ACHN (cell line): ENCODE data around the gene CDK5.

Source experiments
- DNase-seq: peaks from one replicate; pipeline ENCODE4 v3.0.0-alpha.2; 2015
- in situ Hi-C: cut with HindIII; loops from 2 replicates; pipeline ENCODE4 v1.10.0; 2017; ENCODE audit warnings: low sequenced_read_pairs, low pct_ligation_motif_present, low pct_unique_long_range_greater_than_20kb

The CDK5 gene

GRCh38 chr7:151057506-151057988 is at the start of gene CDK5:
Gene CDK5, minus strand, starts transcription at chr7:151057897. Its CDS starts 49 bp downstream, at chr7:151057848.
- in situ Hi-C loops, result no loop called here
- DNase-seq, result no peak

GRCh38 chr7:151104411-151105235 is 46.9 kb upstream of the CDK5 start:
- DNase-seq, result no peak
- in situ Hi-C loops, result no loop called here

DNA sequence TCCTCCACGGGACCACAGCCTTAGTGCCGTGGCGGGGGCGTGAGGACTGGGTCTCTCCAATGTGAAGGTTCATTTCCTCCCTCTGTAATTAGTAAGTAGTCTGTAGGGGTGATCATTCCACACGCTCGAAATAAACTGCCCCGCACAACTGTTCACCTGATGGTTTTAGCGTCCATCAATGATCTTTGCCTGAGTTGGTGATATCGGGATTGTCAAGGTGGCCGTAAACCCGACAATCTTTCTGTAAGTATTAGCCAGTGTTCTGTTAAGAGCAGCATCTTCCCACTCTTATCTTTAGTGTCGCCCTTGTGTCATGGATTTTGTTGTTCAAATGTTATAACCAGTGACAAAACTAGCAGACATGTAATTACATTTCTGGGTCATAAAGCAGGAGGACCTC is 46.3 kb upstream of the CDK5 start:
- no peak for DNase-seq
- in situ Hi-C loops, result no loop called here

DNA sequence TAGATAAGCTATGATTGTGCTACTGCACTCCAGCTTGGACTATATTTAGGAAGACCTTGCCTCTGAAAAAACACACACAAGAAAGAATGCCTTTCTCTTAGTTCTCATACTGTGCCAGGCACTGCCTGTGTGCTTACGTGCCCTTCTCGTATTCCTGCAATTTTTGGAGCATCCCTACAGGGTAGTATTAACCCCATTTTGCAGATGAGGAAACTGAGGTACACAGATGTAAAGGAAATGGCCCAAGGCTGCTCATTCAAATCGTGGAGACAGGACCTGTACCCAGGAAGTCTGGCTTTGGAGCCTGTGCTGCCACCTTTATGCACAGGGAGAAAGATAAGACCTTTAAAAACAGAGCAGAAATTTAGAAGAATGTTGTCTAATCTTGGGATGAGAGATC is 45.3 kb upstream of the CDK5 start:
- no peak for DNase-seq
- in situ Hi-C loops, result no loop called here

DNA sequence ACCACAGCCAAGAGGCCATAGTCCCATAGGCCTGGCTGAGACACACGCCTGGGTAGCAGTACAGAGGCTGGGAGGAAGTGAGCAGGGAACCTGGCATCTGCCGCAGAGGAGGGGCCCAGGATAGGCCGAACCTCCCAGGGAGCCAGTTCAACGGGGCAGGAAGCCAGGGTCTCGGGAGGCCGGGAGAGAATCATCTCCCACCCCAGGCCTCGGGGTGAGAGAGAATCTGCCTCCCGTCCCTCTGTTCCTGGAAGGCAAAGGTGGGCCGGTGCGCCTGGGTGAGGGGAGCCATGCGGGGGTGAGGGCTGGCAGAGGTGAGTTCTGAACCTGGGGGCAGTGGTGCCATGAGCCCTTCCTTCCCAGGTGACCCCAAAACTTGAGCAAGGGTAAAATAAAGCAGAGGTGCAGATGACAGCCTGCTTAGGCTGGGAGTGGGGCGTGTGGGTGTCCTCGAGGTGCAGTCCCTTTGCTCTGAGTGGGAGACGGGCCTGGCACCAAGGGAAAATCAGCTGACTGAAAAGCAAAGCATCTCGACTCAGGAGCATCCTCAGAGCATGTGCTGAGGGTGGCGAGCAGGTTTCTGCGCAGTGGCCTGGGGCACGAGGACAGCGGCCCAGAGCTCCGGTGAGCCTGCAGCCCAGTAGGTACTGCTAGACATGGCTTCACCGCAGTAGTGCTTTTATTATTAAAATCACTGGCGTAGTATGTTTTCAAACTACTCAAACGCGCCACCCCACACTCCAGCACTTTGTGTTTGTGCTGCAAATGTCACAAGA is 44.1 kb upstream of the CDK5 start:
- in situ Hi-C loops, result no loop called here

GRCh38 chr7:151100921-151101320 is 43.2 kb upstream of the CDK5 start:
- no peak for DNase-seq
- in situ Hi-C loops, result no loop called here

More for the DNA sequence above, 44.1 kb upstream of the CDK5 start:
- no peak for DNase-seq

GRCh38 chr7:151099486-151100211 is 42.0 kb upstream of the CDK5 start:
- in situ Hi-C loops, result no loop called here
- no peak for DNase-seq

DNA sequence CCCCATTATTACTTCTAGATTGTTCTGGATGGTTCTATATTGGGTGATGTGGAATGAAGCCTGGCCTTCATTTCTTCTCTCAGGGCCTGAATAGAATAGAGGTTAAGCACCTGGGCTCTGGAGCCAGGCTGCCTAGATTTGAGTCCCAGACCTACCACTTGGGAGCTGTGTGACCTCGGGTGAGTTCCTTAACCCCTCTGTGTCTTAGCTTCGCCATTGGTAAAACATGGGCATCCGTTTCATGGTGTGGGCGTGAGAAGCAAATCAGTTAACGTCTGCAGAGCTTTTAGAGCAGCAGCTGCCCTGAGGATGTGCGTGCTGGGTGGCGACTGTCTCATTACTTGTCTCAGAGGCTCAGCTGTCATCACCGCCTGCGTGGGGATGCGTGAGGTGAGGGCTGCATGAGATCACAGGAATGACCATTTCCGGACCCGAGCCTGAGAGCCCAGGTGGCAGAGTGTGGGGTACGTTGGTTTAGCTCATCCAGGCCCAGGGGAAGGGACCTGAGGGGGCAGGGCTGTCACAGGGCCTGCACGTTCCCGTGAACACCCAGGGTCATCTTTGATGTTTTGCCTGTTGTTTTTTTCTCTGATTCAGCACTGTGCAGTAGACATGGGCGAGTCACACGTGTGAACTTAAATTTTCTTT is 38.3 kb upstream of the CDK5 start:
- in situ Hi-C loops, result no loop called here
- DNase-seq, result no peak

- no peak for DNase-seq
- in situ Hi-C loops, result no loop called here
Measured at GRCh38 chr7:151095123-151095797, 37.6 kb upstream of the CDK5 start.

- in situ Hi-C loops, result no loop called here
- DNase-seq, result peak; percentile 39
Measured at GRCh38 chr7:151094675-151095074, 37.0 kb upstream of the CDK5 start.

- in situ Hi-C loops, result no loop called here
- no peak for DNase-seq
Measured at GRCh38 chr7:151093748-151094147, 36.1 kb upstream of the CDK5 start.

DNA sequence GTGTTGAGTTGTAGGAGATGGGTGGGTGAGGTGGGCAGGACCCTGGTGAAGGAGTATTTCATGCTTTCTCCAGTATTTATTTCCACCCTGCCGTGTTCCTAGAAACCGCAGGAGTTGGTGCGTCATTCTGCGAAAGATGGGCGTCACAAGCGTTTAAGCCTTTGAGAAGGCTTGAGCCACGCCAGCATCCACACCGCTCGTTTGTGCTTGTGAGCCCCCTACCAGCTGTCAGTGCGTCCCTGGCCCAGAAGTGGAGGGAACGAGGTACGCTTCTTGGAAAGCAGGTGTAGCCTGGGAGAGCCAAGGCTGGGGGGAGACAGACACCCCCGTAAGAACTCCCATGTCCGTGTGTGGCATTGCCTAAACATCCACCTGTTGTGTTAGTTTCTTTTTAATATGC is 34.3 kb upstream of the CDK5 start:
- DNase-seq, result no peak
- in situ Hi-C loops, result no loop called here

DNA sequence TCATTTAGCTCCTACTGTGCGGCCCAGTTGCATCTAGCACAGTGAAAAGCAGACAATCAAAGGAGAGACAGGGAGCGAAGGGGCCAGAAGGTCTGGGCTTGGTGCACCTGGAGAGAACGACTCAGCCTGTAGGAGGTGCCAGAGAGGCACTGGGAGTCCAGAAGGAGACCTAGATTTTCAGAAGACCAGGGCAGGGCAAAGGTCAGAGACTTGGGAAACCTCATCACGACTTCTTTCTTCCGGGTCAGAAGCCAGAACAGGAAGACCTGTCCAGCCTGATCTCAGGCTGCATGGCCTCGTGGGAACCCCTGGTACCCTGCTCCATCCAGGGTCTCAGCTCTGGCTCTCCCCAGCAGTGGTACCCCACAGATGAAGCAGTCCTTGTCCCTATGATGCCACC is 33.7 kb upstream of the CDK5 start:
- in situ Hi-C loops, result no loop called here
- DNase-seq, result peak; percentile 55

DNA sequence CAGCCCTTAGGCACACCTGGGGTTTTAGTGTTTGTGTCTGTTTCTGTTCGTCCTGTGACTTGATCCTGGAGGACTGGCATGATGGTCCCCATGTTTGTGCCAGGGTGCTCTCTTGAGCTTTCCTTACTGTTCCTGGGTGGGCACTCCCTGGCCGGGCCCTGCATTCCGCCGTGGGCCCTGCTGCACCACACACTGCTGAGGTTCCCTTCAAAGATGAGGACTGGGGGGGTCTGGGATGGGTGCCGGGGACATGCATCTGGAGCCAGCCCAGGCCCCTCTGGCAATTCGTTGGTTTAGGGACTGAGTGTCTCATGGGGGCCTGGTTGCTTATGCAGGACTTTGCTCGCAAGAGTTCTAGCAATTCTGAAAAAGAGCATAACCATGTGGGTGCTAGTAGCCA is 33.3 kb upstream of the CDK5 start:
- in situ Hi-C loops, result no loop called here
- DNase-seq, result no peak

- in situ Hi-C loops, result loop anchor here (5.0 kb wide), 1 partner anchor 57 kb away; no protein-coding TSS in a partner anchor
- DNase-seq, result no peak
Measured at GRCh38 chr7:151089893-151090730, 32.4 kb upstream of the CDK5 start.

GRCh38 chr7:151088856-151089699 is 31.4 kb upstream of the CDK5 start:
- in situ Hi-C loops, result loop anchor here (5.0 kb wide), 1 partner anchor 58 kb away; no protein-coding TSS in a partner anchor
- DNase-seq, result no peak
